ENCODE results near the gene NKX1-1. TPM values are rescaled to one million over a fixed set of nuclear protein-coding genes. Genes with fewer than 3 reads are reported as not detected.

The NKX1-1 gene
- total and polyA plus RNA-seq, 4 donors, result not detected

DNA sequence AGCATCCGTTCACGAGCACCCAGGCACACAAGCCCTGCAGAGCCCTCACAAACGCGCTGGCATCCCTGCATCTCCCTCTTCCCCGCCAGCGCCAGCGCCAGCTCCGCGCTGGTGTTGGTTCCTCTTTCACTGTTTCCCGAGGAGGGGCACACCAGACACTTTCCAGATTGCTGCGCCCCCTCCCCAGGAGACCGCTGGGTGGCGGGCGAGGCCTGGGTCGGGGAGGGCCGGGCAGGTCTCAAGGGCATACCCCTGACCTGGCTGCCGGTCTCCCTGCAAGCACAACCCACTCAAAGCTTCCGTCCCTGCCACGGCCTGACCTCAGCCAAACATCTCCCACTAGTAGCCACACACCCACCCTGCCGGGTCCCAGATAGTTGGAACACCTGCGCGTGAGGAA is 2.2 kb upstream of the NKX1-1 start:
- H3K27me3 ChIP-seq (ENCODE audit: control insufficient read depth in 3 of 3, insufficient read depth in 3 of 3, low read length in 2 of 3), result peaks cover 27 to 68% (median 31%) of the 10 kb centered on the region in 3 donors
- peaks cover 0 to 13% (median 0%) of the 10 kb centered on the region in 5 donors for H3K4me1 ChIP-seq (ENCODE audit: control insufficient read depth in 5 of 5, insufficient read depth in 5 of 5, low read length in 5 of 5)
- peaks cover 0 to 17% (median 0%) of the 10 kb centered on the region in 4 donors for H3K9me3 ChIP-seq (ENCODE audit: control insufficient read depth in 4 of 4, insufficient read depth in 3 of 4, low read length in 3 of 4)
- 10 to 19% methylated on average over 22 of the region's 22 CpGs for WGBS, 2 donors
- H3K36me3 ChIP-seq (ENCODE audit: control insufficient read depth in 4 of 4, insufficient read depth in 4 of 4, low read length in 4 of 4), result no peaks in the 10 kb centered on the region
- no peak overlapping the region for H3K4me3 ChIP-seq
- ATAC-seq (ENCODE audit: insufficient read depth, low FRiP score) (no peak), DNase-seq (no peak)
- no peak for TF ChIP-seq CTCF (IDR thresholded peaks at IDR 0.05; ENCODE audit: control extremely low read depth, extremely low read depth)
- H3K27ac ChIP-seq (ENCODE audit: low read depth in 1 of 2, low read length in 1 of 2), result no peak overlapping the region
- no peak overlapping the region for H3K9ac ChIP-seq (ENCODE audit: insufficient read depth in 1 of 2, low read length in 2 of 2)

- no peak for TF ChIP-seq CTCF (IDR thresholded peaks at IDR 0.05; ENCODE audit: control extremely low read depth, extremely low read depth)
- Histone ChIP-seq H3K36me3 (ENCODE audit: control insufficient read depth in 4 of 4, insufficient read depth in 4 of 4, low read length in 4 of 4) (no peaks in the 10 kb centered on the region), H3K27me3 (ENCODE audit: control insufficient read depth in 3 of 3, insufficient read depth in 3 of 3, low read length in 2 of 3) (peaks cover 23 to 62% (median 31%) of the 10 kb centered on the region in 3 donors), H3K27ac (ENCODE audit: low read depth in 1 of 2, low read length in 1 of 2) (no peak overlapping the region), H3K4me3 (no peak overlapping the region), H3K9ac (ENCODE audit: insufficient read depth in 1 of 2, low read length in 2 of 2) (no peak overlapping the region), H3K9me3 (ENCODE audit: control insufficient read depth in 4 of 4, insufficient read depth in 3 of 4, low read length in 3 of 4) (peaks cover 0 to 16% (median 0%) of the 10 kb centered on the region in 4 donors), H3K4me1 (ENCODE audit: control insufficient read depth in 5 of 5, insufficient read depth in 5 of 5, low read length in 5 of 5) (peaks cover 0 to 18% (median 0%) of the 10 kb centered on the region in 5 donors)
- 6 to 13% methylated on average over 35 to 53 of the region's 53 CpGs for WGBS, 2 donors
- no peak for ATAC-seq (ENCODE audit: insufficient read depth, low FRiP score)
- no peak for DNase-seq
These were observed 1.6 kb upstream of the NKX1-1 start for GRCh38 chr4:1407657-1408333.

GRCh38 chr4:1406981-1407656 is 877 bp upstream of the NKX1-1 start:
- peaks cover 17 to 59% (median 36%) of the 10 kb centered on the region in 3 donors for H3K27me3 ChIP-seq (ENCODE audit: control insufficient read depth in 3 of 3, insufficient read depth in 3 of 3, low read length in 2 of 3)
- no peaks in the 10 kb centered on the region for H3K36me3 ChIP-seq (ENCODE audit: control insufficient read depth in 4 of 4, insufficient read depth in 4 of 4, low read length in 4 of 4)
- no peak overlapping the region for H3K27ac ChIP-seq (ENCODE audit: low read depth in 1 of 2, low read length in 1 of 2)
- H3K9me3 ChIP-seq (ENCODE audit: control insufficient read depth in 4 of 4, insufficient read depth in 3 of 4, low read length in 3 of 4), result peaks cover 0 to 16% (median 0%) of the 10 kb centered on the region in 4 donors
- TF ChIP-seq CTCF (IDR thresholded peaks at IDR 0.05; ENCODE audit: control extremely low read depth, extremely low read depth), result no peak
- WGBS, 2 donors, result 10 to 11% methylated on average over 45 to 50 of the region's 50 CpGs
- peaks cover 0 to 22% (median 0%) of the 10 kb centered on the region in 5 donors for H3K4me1 ChIP-seq (ENCODE audit: control insufficient read depth in 5 of 5, insufficient read depth in 5 of 5, low read length in 5 of 5)
- H3K9ac ChIP-seq (ENCODE audit: insufficient read depth in 1 of 2, low read length in 2 of 2), result no peak overlapping the region
- ATAC-seq (ENCODE audit: insufficient read depth, low FRiP score), result no peak
- DNase-seq, result no peak
- H3K4me3 ChIP-seq, result no peak overlapping the region
